Measurements from ENCODE around the gene CCDC51. TPM values are rescaled to one million over a fixed set of nuclear protein-coding genes. Genes with fewer than 3 reads are reported as not detected.

Gene CCDC51
- total and polyA plus RNA-seq, 2 of the 13 experiments (the other 11 are each of a cell fraction or from before 2014, with no cell fraction given): 18.1 to 29.4 TPM

DNA sequence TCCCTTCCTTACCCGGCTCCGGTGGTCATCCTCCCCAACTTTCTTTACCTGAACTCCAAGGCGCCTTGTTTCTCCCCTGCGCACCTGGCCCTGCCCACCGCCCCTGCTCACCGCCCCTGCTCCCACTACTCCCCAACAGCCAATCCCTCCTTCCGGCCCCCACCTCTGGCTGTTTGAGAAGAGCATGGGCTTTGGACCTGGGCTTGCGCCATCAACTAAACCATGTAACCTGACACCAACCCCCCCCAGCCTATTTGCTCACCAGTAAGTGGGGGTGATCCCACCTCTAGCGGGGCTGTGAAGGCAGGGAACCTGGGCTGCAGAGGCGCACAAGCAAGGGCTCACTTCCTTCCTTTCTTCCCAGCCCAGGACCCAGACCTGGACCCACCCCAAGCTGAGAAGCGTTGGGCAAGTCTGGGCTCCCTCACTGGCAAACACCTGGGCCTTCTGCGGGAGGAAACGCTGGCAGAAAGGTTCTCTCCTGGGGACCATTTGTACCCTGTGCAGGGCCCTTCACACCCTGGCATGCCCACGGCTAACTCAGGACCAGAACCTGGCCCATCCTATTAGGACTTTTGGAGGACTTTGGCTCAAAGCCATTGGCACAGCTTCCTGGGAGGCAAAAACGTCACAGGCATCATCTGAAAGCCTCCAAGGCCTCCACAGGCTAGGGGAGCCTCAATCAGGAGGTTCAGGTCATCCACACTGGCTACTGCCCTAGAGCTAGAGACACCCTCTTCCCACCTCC lies 9.8 kb downstream of the CCDC51 start, which contains the start of gene PLXNB1 (continued):
- TF ChIP-seq, protein P1, sequence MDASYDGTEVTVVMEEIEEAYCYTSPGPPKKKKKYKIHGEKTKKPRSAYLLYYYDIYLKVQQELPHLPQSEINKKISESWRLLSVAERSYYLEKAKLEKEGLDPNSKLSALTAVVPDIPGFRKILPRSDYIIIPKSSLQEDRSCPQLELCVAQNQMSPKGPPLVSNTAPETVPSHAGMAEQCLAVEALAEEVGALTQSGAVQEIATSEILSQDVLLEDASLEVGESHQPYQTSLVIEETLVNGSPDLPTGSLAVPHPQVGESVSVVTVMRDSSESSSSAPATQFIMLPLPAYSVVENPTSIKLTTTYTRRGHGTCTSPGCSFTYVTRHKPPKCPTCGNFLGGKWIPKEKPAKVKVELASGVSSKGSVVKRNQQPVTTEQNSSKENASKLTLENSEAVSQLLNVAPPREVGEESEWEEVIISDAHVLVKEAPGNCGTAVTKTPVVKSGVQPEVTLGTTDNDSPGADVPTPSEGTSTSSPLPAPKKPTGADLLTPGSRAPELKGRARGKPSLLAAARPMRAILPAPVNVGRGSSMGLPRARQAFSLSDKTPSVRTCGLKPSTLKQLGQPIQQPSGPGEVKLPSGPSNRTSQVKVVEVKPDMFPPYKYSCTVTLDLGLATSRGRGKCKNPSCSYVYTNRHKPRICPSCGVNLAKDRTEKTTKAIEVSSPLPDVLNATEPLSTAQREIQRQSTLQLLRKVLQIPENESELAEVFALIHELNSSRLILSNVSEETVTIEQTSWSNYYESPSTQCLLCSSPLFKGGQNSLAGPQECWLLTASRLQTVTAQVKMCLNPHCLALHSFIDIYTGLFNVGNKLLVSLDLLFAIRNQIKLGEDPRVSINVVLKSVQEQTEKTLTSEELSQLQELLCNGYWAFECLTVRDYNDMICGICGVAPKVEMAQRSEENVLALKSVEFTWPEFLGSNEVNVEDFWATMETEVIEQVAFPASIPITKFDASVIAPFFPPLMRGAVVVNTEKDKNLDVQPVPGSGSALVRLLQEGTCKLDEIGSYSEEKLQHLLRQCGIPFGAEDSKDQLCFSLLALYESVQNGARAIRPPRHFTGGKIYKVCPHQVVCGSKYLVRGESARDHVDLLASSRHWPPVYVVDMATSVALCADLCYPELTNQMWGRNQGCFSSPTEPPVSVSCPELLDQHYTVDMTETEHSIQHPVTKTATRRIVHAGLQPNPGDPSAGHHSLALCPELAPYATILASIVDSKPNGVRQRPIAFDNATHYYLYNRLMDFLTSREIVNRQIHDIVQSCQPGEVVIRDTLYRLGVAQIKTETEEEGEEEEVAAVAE (CRISPR knock-in tag; IDR thresholded peaks at IDR 0.05; ENCODE audit: borderline replicate concordance): no peak
- TF ChIP-seq ZBTB38 (CRISPR knock-in tag; IDR thresholded peaks at IDR 0.05): no peak
- TF ChIP-seq, protein P2, sequence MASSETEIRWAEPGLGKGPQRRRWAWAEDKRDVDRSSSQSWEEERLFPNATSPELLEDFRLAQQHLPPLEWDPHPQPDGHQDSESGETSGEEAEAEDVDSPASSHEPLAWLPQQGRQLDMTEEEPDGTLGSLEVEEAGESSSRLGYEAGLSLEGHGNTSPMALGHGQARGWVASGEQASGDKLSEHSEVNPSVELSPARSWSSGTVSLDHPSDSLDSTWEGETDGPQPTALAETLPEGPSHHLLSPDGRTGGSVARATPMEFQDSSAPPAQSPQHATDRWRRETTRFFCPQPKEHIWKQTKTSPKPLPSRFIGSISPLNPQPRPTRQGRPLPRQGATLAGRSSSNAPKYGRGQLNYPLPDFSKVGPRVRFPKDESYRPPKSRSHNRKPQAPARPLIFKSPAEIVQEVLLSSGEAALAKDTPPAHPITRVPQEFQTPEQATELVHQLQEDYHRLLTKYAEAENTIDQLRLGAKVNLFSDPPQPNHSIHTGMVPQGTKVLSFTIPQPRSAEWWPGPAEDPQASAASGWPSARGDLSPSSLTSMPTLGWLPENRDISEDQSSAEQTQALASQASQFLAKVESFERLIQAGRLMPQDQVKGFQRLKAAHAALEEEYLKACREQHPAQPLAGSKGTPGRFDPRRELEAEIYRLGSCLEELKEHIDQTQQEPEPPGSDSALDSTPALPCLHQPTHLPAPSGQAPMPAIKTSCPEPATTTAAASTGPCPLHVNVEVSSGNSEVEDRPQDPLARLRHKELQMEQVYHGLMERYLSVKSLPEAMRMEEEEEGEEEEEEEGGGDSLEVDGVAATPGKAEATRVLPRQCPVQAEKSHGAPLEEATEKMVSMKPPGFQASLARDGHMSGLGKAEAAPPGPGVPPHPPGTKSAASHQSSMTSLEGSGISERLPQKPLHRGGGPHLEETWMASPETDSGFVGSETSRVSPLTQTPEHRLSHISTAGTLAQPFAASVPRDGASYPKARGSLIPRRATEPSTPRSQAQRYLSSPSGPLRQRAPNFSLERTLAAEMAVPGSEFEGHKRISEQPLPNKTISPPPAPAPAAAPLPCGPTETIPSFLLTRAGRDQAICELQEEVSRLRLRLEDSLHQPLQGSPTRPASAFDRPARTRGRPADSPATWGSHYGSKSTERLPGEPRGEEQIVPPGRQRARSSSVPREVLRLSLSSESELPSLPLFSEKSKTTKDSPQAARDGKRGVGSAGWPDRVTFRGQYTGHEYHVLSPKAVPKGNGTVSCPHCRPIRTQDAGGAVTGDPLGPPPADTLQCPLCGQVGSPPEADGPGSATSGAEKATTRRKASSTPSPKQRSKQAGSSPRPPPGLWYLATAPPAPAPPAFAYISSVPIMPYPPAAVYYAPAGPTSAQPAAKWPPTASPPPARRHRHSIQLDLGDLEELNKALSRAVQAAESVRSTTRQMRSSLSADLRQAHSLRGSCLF (CRISPR knock-in tag; IDR thresholded peaks at IDR 0.05; ENCODE audit: borderline replicate concordance): no peak
- no peak for TF ChIP-seq ZNF703 (CRISPR knock-in tag; IDR thresholded peaks at IDR 0.05; ENCODE audit: borderline replicate concordance)
- peak; percentile 86; the same call in 1 of the 2 replicates for TF ChIP-seq PCBP1 (IDR thresholded peaks at IDR 0.05; ENCODE audit: borderline replicate concordance, low read depth, low read length)
- TF ChIP-seq, protein P3, sequence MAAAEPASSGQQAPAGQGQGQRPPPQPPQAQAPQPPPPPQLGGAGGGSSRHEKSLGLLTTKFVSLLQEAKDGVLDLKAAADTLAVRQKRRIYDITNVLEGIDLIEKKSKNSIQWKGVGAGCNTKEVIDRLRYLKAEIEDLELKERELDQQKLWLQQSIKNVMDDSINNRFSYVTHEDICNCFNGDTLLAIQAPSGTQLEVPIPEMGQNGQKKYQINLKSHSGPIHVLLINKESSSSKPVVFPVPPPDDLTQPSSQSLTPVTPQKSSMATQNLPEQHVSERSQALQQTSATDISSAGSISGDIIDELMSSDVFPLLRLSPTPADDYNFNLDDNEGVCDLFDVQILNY (CRISPR knock-in tag; conservative IDR thresholded peaks at IDR 0.05): no peak
- no peak for TF ChIP-seq BRCA1 (CRISPR knock-in tag; IDR thresholded peaks at IDR 0.05)
- TF ChIP-seq ZSCAN30 (CRISPR knock-in tag; IDR thresholded peaks at IDR 0.05): no peak
- TF ChIP-seq DNMT3B (CRISPR knock-in tag; conservative IDR thresholded peaks at IDR 0.05): no peak
- TF ChIP-seq TARDBP (CRISPR knock-in tag; IDR thresholded peaks at IDR 0.05): peak; percentile 99
- no peak for TF ChIP-seq HDAC6 (IDR thresholded peaks at IDR 0.05; ENCODE audit: low read depth, low read length)
- no peak for TF ChIP-seq FOXC1 (CRISPR knock-in tag; IDR thresholded peaks at IDR 0.05; ENCODE audit: borderline replicate concordance)
- no peak; the same call in 1 of the 2 replicates for TF ChIP-seq NFYC (CRISPR knock-in tag; IDR thresholded peaks at IDR 0.05)
- TF ChIP-seq MATR3 (CRISPR knock-in tag; IDR thresholded peaks at IDR 0.05): no peak
- TF ChIP-seq MED13 (CRISPR knock-in tag; IDR thresholded peaks at IDR 0.05): peak; percentile 77; the same call in 1 of the 2 replicates
- TF ChIP-seq ZFAT (CRISPR knock-in tag; conservative IDR thresholded peaks at IDR 0.05): no peak
- peak; percentile 49; the same call in 1 of the 2 replicates for TF ChIP-seq ZNF780A (CRISPR knock-in tag; IDR thresholded peaks at IDR 0.05)
- TF ChIP-seq PRPF4 (IDR thresholded peaks at IDR 0.05; ENCODE audit: low read depth, low read length, poor library complexity, severe bottlenecking): no peak
- peak; percentile 68 for TF ChIP-seq TAF1 (CRISPR knock-in tag; IDR thresholded peaks at IDR 0.05)
- TF ChIP-seq DPF2 (CRISPR knock-in tag; IDR thresholded peaks at IDR 0.05; ENCODE audit: borderline replicate concordance, low read depth): peak; percentile 98
- no peak for TF ChIP-seq RAD51 (IDR thresholded peaks at IDR 0.05; ENCODE audit: borderline replicate concordance)

Measured in HepG2 (cell line).